ENCODE measurements around the gene EIF2B5.

The EIF2B5 gene

DNA sequence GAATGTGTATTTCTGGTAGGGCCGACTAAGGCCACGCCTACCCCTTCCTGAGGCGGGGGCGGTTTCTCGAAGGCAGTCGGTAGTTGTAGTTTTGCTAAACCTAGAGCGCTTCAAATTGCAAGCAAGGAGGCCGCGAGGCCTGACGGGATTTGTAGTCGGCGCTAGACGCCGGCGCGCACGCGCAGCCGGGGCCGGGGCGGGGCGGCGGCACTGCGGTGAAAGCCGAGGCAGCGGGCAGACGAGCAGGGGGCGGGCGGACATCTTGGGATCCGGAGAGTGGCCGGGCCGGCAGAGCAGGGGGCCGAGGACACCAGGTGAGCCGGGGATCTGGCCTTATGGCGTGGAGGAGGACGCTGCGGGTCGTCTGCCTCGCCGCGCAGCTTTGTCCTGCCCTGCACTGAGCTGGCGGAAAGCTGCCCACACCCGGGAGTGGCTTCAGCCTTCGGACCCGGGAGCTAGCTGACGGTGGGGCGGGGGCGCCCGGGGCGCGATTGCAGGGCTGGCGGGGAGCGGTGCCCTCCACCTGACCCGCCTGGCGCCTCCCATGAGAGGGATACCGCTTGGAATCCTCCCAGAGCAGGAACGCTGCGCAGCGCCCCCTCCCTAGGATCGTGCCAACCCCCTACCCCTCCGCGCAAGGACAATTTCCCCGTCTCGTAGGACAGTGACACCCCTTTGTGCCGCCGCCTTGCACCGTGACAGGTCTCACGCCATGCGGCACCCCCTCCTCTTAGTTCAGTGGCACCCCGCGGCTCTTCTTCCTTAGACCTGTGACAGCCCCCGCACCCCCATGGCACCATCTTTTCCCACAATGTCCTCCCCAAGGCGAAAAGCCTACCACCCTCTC is 39.7 kb downstream of the EIF2B5 start, which contains the start of gene AP2M1:
Gene AP2M1, plus strand, starts transcription at position 210 of the 847 bp plus-strand sequence. CDS start 2,139 bp downstream, outside the sequence.
- peak; percentile 99 for DNase-seq (ENCODE audit: low spot score)

DNA sequence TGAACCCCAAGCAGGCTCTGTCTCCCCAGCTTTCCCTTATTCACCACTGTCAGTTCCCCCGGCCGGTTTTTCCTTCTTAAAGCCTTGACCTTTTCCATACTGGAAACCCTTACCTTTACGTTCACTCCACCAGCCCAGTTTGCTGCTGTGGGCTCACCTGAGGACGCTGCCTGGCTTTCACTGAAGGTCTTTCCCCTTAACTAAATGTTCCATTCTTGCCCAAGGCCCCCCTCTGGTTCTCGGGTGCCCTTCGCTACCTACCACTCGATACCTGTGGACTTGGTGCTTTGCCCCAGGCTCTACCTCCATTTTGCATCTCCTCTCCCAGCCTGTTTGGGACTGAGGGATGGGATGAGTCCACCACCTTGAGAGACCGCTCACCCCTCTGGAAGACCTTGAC is 40.3 kb downstream of the EIF2B5 start:
- DNase-seq (ENCODE audit: low spot score) = no peak

GRCh38 chr3:184175981-184176376 is 40.8 kb downstream of the EIF2B5 start:
- no peak for DNase-seq (ENCODE audit: low spot score)

DNA sequence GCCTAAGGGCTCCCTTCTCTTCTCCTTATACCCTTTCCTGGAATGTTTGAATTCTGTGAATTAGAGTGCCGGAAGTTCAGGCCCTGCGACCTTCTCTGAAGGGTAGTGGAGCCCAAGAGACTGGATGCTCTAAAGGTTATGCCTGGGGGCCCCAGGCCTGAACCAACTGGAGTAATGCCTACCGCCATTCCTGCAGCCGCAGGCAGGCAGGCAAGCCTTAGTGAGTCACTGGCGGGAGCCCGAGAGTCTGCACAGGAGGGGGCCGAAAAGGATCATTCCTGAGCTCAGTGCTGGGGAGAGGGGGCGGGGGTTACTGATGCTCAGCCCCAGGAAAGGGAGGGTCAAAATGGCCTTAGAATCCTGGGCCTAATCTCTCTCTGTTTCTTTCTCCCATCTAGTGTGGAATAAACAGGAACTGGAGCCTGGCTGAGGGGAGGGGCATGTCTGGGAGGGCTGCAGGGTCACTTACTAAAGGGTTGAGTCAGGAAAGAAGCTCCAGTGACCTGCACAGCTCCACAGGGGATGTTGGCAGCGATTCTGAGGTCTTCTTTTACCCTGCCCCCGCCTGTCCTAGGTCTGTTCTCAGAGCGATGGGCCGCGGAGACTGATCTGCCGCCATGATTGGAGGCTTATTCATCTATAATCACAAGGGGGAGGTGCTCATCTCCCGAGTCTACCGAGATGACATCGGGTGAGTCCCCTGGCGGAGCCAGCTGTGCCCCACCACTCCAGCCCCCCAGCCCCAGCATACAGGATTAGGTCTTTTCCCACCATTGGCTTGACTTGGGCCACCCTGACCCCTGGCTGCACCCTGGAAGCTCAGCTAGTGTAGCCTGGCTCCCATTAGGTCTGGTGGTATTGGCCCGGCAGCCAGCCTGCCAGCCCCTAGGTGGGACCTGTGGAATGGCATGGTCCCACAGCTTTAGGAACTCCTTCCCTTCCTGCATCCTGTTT is 41.5 kb downstream of the EIF2B5 start:
- no peak for DNase-seq (ENCODE audit: low spot score)

- no peak for DNase-seq (ENCODE audit: low spot score)
Measured at GRCh38 chr3:184177331-184177731, 42.2 kb downstream of the EIF2B5 start.

DNA sequence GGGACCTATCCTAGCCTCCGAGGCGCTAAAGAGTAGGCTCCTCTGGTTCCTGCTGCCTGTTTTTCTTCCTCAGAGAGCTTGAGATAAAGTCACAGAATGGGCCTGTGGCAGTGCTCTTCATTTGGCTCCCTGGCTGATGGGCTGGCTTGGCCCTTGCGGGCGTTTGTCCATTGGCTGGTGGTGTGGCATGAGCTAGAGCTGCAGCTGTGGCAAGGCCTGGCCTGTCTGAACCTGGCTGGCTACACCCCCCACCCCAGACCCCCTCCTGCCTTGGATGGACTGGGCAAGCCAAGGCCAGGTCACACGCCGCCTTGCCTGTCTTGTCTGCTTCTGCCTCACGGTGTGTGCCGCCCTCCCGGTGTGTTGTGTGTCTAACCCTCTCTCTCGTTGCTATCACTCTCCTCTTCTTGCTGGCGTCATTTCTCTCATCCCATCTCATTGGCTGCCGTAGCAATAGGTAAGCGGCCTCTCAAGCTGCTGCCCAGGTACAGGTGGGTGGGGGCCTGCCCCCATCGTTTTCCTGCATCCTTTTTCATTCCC is 42.7 kb downstream of the EIF2B5 start:
- no peak for DNase-seq (ENCODE audit: low spot score)

DNA sequence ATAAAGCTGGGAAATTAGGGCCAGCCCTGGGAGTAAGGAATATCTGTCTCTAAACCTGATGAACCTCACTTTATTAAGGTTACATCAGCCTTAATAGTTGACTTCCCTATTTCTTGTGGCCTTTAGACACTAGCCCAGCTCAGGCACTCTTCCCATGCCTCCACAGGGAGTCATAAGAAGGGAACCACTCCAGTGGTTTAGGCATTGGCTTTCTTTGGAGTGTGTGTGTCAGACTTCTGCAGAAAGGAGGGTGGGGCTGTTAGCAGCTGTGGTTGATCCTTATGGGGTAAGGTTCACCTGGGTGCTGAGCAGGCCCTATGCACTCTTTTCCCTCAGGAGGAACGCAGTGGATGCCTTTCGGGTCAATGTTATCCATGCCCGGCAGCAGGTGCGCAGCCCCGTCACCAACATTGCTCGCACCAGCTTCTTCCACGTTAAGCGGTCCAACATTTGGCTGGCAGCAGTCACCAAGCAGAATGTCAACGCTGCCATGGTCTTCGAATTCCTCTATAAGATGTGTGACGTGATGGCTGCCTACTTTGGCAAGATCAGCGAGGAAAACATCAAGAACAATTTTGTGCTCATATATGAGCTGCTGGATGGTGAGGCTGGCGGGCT is 43.5 kb downstream of the EIF2B5 start:
- no peak for DNase-seq (ENCODE audit: low spot score)

GRCh38 chr3:184180165-184180564 is 45.0 kb downstream of the EIF2B5 start:
- DNase-seq (ENCODE audit: low spot score) = no peak

DNA sequence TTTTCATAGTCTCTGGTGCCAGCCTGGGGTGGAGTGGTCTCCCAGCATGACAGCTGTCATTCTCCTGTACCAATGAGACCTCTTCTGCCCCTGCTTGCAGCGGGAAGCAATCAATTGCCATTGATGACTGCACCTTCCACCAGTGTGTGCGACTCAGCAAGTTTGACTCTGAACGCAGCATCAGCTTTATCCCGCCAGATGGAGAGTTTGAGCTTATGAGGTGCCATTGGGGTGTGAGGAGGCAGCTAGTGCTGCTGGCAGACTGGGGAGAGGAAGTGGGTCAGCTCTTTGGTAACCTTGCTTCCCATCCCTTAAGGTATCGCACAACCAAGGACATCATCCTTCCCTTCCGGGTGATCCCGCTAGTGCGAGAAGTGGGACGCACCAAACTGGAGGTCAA is 46.4 kb downstream of the EIF2B5 start:
- no peak for DNase-seq (ENCODE audit: low spot score)

GRCh38 chr3:184183679-184184078 is 48.5 kb downstream of the EIF2B5 start:
- no peak for DNase-seq (ENCODE audit: low spot score)

GRCh38 chr3:184184546-184185230 is 49.5 kb downstream of the EIF2B5 start:
- DNase-seq (ENCODE audit: low spot score) = no peak

DNA sequence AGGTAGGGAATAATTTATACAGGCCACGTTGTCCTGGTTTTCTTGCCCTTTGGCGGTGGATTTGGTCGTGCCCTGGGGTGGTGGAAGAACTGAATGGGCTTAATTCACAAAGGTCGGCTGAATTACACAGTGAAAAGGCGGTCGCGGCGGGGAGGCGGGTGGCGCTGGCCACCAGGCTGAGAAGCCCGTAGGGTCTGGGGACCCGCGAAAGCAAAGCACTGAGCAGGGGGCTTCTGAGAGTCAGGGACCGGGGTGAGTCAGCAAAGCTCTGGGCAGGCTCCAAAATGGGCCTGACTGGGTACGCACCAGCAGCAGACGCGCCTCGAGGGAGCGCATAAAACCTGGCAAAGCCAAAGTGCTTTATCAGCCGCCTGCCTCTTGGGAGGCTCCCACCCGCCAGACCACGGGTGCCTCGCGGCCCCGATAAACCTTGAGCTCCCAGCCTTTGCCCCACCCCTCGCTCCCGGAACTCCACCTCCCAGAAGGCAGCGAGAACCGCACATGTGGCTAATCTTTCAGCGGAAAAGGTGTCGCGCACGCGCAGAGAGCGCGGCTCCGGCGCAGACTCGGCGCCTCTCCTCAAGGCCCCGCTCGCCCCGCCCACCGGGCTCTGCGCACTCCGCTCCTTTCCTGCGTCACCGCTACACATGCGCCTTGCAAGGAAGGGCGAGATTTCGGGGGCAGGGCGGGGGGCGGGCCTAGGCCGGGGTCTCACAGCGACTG is 50.5 kb downstream of the EIF2B5 start:
- peak; percentile 99 for DNase-seq (ENCODE audit: low spot score)

- DNase-seq (ENCODE audit: low spot score) = no peak
Measured at GRCh38 chr3:184186184-184186901, 51.2 kb downstream of the EIF2B5 start, which contains the start of gene ABCF3. ABCF3 (plus strand) TSS chr3:184186199; CDS start chr3:184186208, 9 bp downstream.

GRCh38 chr3:184186902-184187207 is 51.7 kb downstream of the EIF2B5 start:
- no peak for DNase-seq (ENCODE audit: low spot score)

DNA sequence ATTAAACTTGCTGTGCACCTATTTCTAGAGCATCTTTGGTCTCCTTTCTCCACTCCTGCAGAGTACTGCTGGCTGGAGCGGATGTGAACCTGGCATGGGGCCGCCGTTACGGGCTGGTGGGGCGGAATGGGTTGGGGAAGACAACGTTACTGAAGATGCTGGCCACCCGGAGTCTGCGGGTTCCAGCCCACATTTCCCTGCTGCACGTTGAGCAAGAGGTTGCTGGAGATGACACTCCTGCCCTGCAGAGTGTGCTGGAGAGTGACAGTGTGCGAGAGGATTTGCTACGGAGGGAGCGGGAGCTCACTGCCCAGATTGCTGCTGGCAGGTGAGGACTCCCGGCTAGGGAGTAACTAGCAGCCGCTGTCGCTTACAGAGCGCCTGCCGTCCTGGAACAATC is 52.9 kb downstream of the EIF2B5 start:
- DNase-seq (ENCODE audit: low spot score) = no peak

- no peak for DNase-seq (ENCODE audit: low spot score)
Measured at GRCh38 chr3:184189421-184189820, 54.3 kb downstream of the EIF2B5 start.

DNA sequence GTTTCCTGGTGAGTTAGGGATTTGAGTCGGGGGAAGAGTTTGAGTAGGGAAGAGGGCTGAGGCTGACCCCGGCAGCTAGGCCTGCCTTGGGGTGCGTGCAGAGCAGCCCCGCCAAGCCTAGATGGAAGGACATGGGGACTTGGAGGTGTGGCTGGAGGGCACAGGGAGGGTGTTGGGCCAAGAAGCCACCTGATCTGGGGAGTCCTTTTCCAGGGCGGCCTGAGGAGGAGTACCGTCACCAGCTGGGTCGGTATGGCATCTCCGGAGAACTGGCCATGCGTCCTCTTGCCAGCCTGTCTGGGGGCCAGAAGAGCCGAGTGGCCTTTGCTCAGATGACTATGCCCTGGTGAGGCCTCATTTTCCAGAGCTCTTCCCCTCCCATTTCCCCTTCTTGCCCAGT is 57.7 kb downstream of the EIF2B5 start:
- no peak for DNase-seq (ENCODE audit: low spot score)

DNA sequence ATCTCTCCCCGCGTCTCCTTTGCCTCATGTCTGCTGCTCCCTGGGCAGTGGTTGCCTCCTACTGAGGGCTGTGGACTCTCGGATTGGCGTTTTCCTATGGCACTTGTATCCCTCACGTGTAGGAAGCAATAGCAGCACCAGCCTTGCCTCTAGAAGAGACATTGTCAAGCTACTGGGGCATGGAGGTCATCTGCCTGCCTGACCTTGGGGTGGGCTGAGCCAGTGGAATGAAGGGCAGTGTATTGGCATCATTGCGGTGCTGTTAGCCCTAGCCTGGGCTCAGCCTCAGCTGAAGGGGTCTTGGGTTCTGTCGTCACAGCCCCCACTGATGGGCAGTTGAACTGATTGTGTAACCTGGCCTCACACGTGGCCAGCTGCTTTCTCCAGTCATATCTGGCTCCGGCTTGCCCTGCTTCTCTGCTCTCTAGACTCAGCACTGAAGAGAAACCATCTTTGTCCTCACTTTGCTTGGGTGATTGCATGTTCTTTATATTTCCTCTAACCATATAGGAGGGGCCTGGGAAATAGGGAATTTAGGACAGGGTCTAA is 58.9 kb downstream of the EIF2B5 start:
- DNase-seq (ENCODE audit: low spot score) = no peak
